Keratinocyte (primary cell): ENCODE data around the gene SLC39A1. TPM values are rescaled to one million over a fixed set of nuclear protein-coding genes. Genes with fewer than 3 reads are reported as not detected.

Experiments
- DNase-seq: peaks from one replicate; pipeline ENCODE4 v3.0.0-alpha.2; 2011; ENCODE audit warnings: low read depth, missing footprints, low spot score
- FAIRE-seq: peaks from 2 replicates; lab custom pipeline; 2011; peaks lifted over from hg19 to GRCh38; lab: Jason Lieb, UNC
- H2AFZ ChIP-seq: 2 replicates; pipeline ENCODE4 v1.6.0; 2012; ENCODE audit warnings: low read length, control low read depth, inconsistent platforms; ENCODE audit not compliant: control insufficient read depth
- H3K27ac ChIP-seq: 2 replicates; pipeline ENCODE4 v1.5.1; 2011; ENCODE audit warnings: low read length; ENCODE audit not compliant: control insufficient read depth, insufficient read depth
- H3K27me3 ChIP-seq: 3 replicates; pipeline ENCODE4 v1.6.0; 2011; ENCODE audit warnings: low read length; ENCODE audit not compliant: control insufficient read depth, insufficient read depth; ENCODE audit errors: extremely low read depth
- H3K36me3 ChIP-seq, 2 experiments: 2 replicates in 1 of 2; 3 replicates in 1 of 2; pipeline ENCODE4 v1.5.1; 2011; ENCODE audit warnings: low read length in 2 of 2, mild to moderate bottlenecking in 1 of 2; ENCODE audit not compliant: control insufficient read depth in 2 of 2, insufficient read depth in 2 of 2; ENCODE audit errors: extremely low read depth in 1 of 2
- H3K4me1 ChIP-seq: 3 replicates; pipeline ENCODE4 v1.5.1; 2011; ENCODE audit warnings: low read length; ENCODE audit not compliant: control insufficient read depth, insufficient read depth; ENCODE audit errors: extremely low read depth
- H3K4me2 ChIP-seq: 3 replicates; pipeline ENCODE4 v1.6.0; 2011; ENCODE audit warnings: low read depth, low read length; ENCODE audit not compliant: control insufficient read depth, insufficient read depth; ENCODE audit errors: extremely low read depth
- H3K4me3 ChIP-seq, 3 experiments: fragments of 200-600 bp in 1 of 3; sonication (generic) in 1 of 3; 2 replicates in 2 of 3; 3 replicates in 1 of 3; pipeline ENCODE4 v1.5.1; 2011 to 2016; ENCODE audit warnings: low read length in 3 of 3, mild to moderate bottlenecking in 3 of 3, control low read depth in 2 of 3, inconsistent platforms in 1 of 3, low read depth in 1 of 3, mixed read lengths in 1 of 3, mixed run types in 1 of 3, moderate library complexity in 1 of 3; ENCODE audit not compliant: control insufficient read depth in 2 of 3, insufficient read depth in 2 of 3; ENCODE audit errors: extremely low read depth in 1 of 3
- H3K79me2 ChIP-seq: 2 replicates; pipeline ENCODE4 v1.6.0; 2012; ENCODE audit warnings: low read length; ENCODE audit not compliant: control insufficient read depth, insufficient read depth
- H3K9ac ChIP-seq: 3 replicates; pipeline ENCODE4 v1.6.0; 2011; ENCODE audit warnings: low read length; ENCODE audit not compliant: control insufficient read depth, insufficient read depth; ENCODE audit errors: extremely low read depth
- H3K9me1 ChIP-seq: 3 replicates; pipeline ENCODE4 v1.6.0; 2011; ENCODE audit warnings: low read length; ENCODE audit not compliant: control insufficient read depth, insufficient read depth; ENCODE audit errors: extremely low read depth
- H3K9me3 ChIP-seq: 2 replicates; pipeline ENCODE4 v1.5.1; 2012; ENCODE audit warnings: low read depth, low read length; ENCODE audit not compliant: control insufficient read depth
- H4K20me1 ChIP-seq: 3 replicates; pipeline ENCODE4 v1.6.0; 2011; ENCODE audit warnings: low read length; ENCODE audit not compliant: control insufficient read depth, insufficient read depth; ENCODE audit errors: extremely low read depth
- CTCF ChIP-seq, 3 experiments: IDR thresholded peaks in 1 of 3; conservative IDR thresholded peaks in 1 of 3; optimal IDR thresholded peaks in 1 of 3; 2 replicates in 2 of 3; 3 replicates in 1 of 3; pipeline versions ENCODE3 to v1.5.1; 2011; ENCODE audit warnings: low read length in 3 of 3, mild to moderate bottlenecking in 3 of 3, moderate library complexity in 2 of 3, control low read depth in 1 of 3, inconsistent platforms in 1 of 3; ENCODE audit not compliant: insufficient read depth in 2 of 3; ENCODE audit errors: extremely low read depth in 1 of 3
- EZH2 ChIP-seq: IDR thresholded peaks from one replicate; pipeline ENCODE4 v1.6.1; 2012; ENCODE audit warnings: inconsistent platforms, mild to moderate bottlenecking, low read length, moderate library complexity
- dilution Hi-C: fragments of 300-500 bp; cut with MboI; formaldehyde crosslinking; loops from one replicate; pipeline ENCODE4 v1.7.0; 2020; ENCODE audit warnings: low sequenced_read_pairs; ENCODE audit not compliant: extremely low pct_ligation_motif_present
- polyA plus RNA-seq, 5 experiments: library from polyadenylated mRNA; depleted of rRNA in 3 of 5; stranded (reverse) in 3 of 5; stranded (forward) in 1 of 5; unstranded in 1 of 5; fragments of >200 nt; gene quantifications; 1 replicate in 1 of 5; 2 replicates in 3 of 5; 3 replicates in 1 of 5; pipeline versions ENCODE4 v1.2.1 to v1.2.3, GENCODE V29; 2011 to 2012; ENCODE audit warnings: missing spikeins in 2 of 5, low read depth in 1 of 5, low replicate concordance in 1 of 5

Gene SLC39A1
- polyA plus RNA-seq, 1 donor (not counting 4 experiments of a cell fraction or from before 2014, with no cell fraction given) = 68.4 TPM

- Histone ChIP-seq H3K4me2 (peak overlapping the region; percentile 98), H3K9me3 (no peaks in the 10 kb centered on the region), H3K79me2 (peaks cover 16% of the 10 kb centered on the region), H3K9ac (peak overlapping the region; percentile 91), H3K36me3 (peaks cover 11 to 20% of the 10 kb centered on the region in 2 experiments), H3K4me1 (peaks cover 13% of the 10 kb centered on the region), H4K20me1 (no peaks in the 10 kb centered on the region), H3K4me3 (peak overlapping the region; percentile 91 to 98 (median 95)), H3K9me1 (no peaks in the 10 kb centered on the region), H3K27me3 (no peaks in the 10 kb centered on the region), H3K27ac (peak overlapping the region; percentile 65), H2AFZ (peak overlapping the region; percentile 100)
- no peak for TF ChIP-seq CTCF (optimal IDR thresholded peaks at IDR 0.05 in 1 of 3, IDR thresholded peaks at IDR 0.05 in 1 of 3, conservative IDR thresholded peaks at IDR 0.05 in 1 of 3; ENCODE audit: extremely low read depth in 1 of 3, insufficient read depth in 2 of 3, low read length in 3 of 3)
- FAIRE-seq (no peak), DNase-seq (no peak)
- dilution Hi-C loops = no loop called here
Measured at GRCh38 chr1:153978274-153978909, 15.1 kb upstream of the SLC39A1 start.

- H3K4me1 ChIP-seq = peaks cover 13% of the 10 kb centered on the region
- H3K27ac ChIP-seq = peak within 1 kb of the TSS; percentile 76
- H4K20me1 ChIP-seq = no peaks in the 10 kb centered on the region
- TF ChIP-seq CTCF (optimal IDR thresholded peaks at IDR 0.05 in 1 of 3, IDR thresholded peaks at IDR 0.05 in 1 of 3, conservative IDR thresholded peaks at IDR 0.05 in 1 of 3; ENCODE audit: extremely low read depth in 1 of 3, insufficient read depth in 2 of 3, low read length in 3 of 3) (no peak), EZH2 (no peak)
- DNase-seq (no peak), FAIRE-seq (no peak)
- dilution Hi-C loops = no loop called here
- H3K4me2 ChIP-seq = peak within 1 kb of the TSS; percentile 98
- peak within 1 kb of the TSS; percentile 91 for H3K9ac ChIP-seq
- H3K9me3 ChIP-seq = no peaks in the 10 kb centered on the region
- no peaks in the 10 kb centered on the region for H3K27me3 ChIP-seq
- peaks cover 10 to 23% of the 10 kb centered on the region in 2 experiments for H3K36me3 ChIP-seq
- peaks cover 16% of the 10 kb centered on the region for H3K79me2 ChIP-seq
- H3K4me3 ChIP-seq = peak within 1 kb of the TSS; percentile 91 to 98 (median 95)
- H2AFZ ChIP-seq = peak within 1 kb of the TSS; percentile 100
- no peaks in the 10 kb centered on the region for H3K9me1 ChIP-seq
Measured at GRCh38 chr1:153977250-153978240, 14.2 kb upstream of the SLC39A1 start, which contains the start of gene JTB. JTB (minus strand) TSS chr1:153977674; CDS start chr1:153977252, 422 bp downstream.
